GM21786 (cell line): Measurements from ENCODE around the gene SOX11.

Source experiments
- ATAC-seq: cut with Tn5 transposase; IDR thresholded peaks from one replicate; pipeline ENCODE4 v1.9.1; 2021; ENCODE audit not compliant: unreplicated experiment

The SOX11 gene

DNA sequence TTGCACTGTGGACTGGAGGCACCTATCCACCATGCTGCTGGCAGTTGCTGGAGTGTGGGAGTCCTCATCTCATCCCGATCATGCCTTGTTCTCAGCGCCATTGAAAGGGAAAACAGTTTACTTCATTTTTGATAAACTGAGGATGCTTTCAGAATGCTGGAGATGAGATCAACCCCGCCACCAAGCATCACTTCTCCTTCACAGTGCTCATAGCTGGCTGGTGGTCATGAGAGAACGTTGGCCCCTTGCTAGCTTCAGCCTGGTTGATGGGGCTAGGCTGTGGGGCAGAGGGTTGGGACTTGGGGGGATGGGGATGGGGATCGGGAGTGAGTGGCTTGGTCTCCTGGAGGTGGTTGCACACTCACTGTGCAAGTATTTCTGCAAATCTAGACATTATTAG lies 30.1 kb downstream of the SOX11 start:
- ATAC-seq = no peak

DNA sequence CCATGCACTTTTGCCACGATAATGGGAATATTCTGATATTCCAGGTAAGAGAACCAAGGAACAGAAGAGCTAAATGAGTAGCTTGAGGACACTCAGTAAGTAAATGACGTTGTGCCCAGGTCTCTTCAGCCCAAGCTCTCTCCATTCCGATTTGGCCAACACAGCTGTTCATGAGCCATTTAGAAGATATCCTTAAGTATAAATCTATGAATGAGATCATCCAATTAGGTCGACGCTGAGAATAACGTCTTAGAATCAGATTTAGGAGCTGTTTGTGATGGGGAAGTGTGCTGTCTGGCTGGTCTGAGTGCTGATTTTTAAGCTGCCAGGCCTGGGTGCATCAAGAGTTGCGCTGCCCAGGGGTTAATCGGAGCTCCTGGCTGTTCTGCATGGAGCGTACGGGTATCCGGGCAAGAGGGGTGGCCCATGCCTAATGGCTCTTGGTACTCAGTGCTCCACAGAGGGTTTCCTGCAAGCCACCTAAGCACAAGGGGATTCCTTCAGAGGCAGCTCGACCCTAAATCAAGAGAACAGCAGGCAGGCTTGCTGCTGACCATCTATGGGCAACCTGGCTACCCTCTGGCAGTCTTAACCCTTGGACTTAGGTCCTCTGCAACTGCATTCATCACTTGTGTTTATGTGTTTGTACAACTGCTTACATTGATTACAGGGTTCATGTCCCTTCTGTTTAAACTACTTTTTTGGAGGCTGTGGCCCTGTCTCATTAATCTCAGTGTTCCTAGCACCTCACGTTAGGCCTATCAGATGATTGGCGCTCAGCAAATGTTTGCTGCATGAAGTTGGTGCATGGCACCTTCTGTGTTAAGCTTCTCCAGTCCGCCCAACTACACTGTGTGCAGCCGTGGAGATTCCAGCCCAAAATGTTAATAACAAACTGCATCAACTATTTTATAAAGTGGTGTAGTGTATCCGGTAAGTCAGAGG lies 31.9 kb downstream of the SOX11 start:
- ATAC-seq = no peak

- no peak for ATAC-seq
These were observed 32.9 kb downstream of the SOX11 start for GRCh38 chr2:5725072-5725471.

DNA sequence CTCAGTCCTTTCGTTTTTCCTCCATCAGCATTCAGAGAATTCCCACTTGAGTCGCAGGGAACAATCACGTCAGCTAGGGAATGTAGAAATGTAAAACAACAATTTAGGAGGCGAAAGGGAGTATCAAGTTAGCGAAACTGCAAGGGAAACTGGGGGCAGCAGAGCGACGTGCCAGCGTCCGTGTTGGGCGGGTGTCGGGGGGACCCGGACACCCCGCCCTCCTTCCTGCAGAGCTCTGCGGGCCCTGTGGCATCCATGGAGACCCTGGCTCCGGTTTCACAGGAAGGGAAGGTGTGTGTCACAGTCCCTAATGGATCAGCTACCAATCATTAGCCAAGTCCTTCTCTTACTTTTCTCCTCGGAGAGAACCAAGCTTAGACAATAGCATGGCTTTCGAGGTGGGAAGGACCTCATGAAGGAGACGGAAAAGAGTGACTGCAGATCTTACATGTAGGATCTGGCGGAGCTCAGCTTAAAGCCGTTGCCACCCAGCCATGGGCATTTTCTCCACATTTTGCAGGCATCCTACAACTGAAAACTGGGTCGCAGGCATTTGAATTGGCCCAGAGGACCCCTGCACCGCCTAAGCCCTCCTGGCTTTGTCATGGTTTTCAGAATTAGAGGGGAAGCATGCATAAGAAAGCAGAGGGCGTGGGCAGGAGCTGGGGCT lies 33.7 kb downstream of the SOX11 start:
- no peak for ATAC-seq

GRCh38 chr2:5727235-5727634 lies 35.1 kb downstream of the SOX11 start:
- no peak for ATAC-seq

- no peak for ATAC-seq
These were observed 37.2 kb downstream of the SOX11 start for GRCh38 chr2:5729416-5729815.

GRCh38 chr2:5730386-5730785 lies 38.2 kb downstream of the SOX11 start:
- ATAC-seq = no peak

DNA sequence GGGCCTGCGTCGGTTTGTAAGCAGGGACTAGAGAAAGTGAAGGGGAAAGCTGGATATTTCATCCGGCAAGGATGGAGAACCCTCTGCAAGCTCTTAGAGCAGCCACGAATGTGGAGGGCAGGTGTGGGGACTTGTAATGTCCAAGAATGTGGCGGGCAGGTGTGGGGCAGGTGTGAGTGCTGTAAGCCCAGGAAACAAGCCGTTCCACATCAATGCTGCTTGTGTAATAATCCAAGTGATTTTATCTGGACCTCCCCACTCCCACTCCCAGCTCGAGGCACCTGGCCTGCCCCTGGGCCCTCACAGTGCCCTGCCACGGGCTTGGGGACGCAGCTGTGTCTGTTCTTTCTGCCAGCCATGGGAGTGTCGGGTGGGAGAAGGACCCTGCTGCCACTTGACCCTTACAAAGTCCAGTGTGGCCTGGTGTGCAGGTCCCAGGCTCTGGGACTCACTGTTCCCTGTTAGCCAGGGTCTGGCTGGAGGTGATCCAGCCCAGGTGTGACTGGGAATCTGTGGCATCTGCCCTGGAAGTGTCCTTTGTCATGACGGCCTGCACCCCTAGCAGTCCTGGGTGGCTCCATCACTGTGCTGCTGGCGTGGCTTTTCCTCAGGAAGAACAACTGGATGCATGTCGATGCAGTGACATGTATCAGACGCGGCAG lies 42.8 kb downstream of the SOX11 start:
- ATAC-seq = no peak

- no peak for ATAC-seq
These were observed 43.3 kb downstream of the SOX11 start for GRCh38 chr2:5735521-5735861.

GRCh38 chr2:5736050-5736449 lies 43.9 kb downstream of the SOX11 start:
- no peak for ATAC-seq

DNA sequence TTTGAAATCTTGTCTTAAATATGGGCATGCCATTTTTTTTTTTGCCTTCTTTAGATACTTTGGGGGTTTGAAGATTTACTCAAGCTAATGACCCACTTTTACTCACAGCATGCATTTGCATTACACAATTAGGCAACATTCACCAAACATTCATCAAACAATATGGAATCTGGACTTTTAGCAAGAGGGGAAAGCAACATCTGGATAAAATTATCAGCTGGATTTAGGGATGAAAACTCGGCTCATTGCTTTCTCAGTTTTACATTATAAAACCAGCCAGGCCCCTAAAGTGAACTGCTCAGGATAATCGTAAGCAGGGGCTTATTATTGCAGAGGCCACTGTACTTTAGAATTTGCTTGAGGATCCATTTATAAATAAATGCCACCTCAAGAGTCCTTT lies 44.7 kb downstream of the SOX11 start:
- ATAC-seq = no peak

DNA sequence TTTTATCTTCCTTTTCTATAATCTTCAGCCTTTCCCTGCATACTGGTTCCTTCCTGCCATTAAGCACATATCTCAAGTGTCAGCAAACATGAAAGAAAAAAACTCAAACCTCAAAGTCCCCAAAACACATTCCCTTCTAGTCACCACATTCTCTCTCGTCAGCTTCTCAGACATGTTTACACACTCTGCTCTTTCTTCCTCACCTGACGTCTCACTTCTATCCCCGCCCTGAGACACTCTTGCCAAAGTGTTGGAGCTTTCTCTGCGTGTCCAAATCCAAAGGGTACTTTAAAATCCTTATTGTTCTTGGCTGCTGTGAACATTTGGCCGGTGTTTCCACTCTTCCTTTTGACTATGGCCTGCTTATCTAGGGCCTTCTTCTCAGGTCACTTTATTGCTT lies 47.9 kb downstream of the SOX11 start:
- ATAC-seq = no peak

DNA sequence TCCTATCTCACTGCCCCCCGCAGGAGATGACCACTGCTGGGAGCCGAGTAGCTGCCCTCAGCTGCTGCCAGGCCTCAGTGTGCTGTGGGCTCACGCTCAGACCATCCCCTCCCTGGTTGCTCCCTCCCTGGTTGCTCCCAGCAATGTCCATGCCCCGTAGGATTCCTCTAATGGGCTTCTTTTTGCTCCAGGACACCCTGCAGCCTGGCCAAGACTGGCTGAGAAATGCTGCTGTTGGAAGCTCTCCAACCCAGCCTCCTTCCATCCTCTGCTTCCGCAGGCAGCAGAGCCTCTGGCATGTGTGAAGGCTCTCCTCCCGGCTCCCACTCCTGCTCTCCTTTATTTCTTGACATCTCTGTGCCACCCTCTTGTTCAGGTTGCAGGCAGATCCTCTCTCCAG lies 48.6 kb downstream of the SOX11 start:
- no peak for ATAC-seq

- no peak for ATAC-seq
These were observed 49.1 kb downstream of the SOX11 start for GRCh38 chr2:5741242-5741641.

DNA sequence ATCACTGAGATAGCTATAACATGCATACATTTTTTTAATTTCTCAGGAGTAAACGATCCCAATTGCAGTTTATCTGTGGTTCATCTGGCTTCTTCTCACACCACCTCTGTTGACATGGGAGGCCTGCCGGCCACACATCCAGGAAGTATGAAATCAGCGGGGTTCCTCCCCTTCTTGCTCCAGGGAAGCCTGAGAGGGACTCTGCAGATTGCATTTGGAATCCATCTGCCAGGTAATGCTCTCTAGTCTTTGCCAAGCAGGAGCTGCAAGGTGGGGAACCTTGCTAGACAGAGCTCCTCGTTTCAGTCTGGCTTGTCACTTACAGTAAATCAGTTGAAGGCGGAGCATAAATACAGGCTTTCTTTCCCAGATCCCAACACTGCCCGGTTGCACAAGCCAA lies 49.9 kb downstream of the SOX11 start:
- ATAC-seq = no peak

DNA sequence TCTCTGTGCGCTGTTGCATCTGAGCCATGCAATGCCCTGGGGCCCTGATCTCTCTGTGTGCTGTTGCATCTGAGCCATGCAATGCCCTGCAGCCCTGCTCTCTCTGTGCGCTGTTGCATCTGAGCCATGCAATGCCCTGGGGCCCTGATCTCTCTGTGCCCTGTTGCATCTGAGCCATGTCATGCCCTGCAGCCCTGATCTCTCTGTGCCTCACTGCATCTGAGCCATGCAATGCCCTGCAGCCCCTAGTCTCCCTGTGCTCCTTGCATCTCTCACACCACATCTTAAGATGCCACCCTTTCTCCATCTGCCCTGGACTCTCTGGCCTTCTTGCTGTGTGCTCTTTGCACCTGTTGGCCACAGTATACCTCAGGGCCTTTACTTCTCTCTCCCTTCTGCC lies 56.2 kb downstream of the SOX11 start:
- ATAC-seq = no peak

DNA sequence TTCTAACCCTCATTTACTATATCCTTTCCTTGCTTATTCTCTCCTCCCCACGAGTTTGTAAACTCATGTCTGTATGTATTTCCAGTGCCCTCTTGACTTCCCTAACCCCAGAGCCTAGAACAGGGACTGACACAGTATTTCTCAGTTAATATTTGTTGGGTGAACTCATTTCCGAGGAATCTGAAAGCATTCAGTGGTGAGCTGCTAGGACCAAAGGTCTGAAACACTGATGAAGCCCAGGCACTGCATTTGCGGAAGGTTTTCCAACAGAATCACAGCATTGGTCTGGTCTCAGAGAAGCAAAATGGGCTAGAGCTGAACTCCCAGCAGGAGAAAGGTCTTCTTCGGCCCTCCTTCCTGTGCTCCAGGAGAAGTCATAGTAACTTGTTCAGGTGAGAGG lies 56.8 kb downstream of the SOX11 start:
- ATAC-seq = no peak

GRCh38 chr2:5749347-5749746 lies 57.2 kb downstream of the SOX11 start:
- ATAC-seq = no peak
